Transverse colon (tissue), 4 donors: ENCODE results near the gene NT5C2. TPM values are rescaled to one million over a fixed set of nuclear protein-coding genes. Genes with fewer than 3 reads are reported as not detected.

ENCODE experiments used
- DNase-seq: peaks from one replicate; pipeline ENCODE4 v3.0.0-alpha.2; 2019
- H3K27ac ChIP-seq, 4 donors: fragments of 200-600 bp; sonication (generic); 2 replicates each; pipeline ENCODE4 v1.5.1; 2016 to 2018; ENCODE audit warnings: inconsistent platforms in 4 of 4
- H3K27me3 ChIP-seq: fragments of 200-600 bp; sonication (generic); 2 replicates; pipeline ENCODE4 v1.5.1; 2017; ENCODE audit warnings: inconsistent platforms
- H3K36me3 ChIP-seq, 4 donors: fragments of 200-600 bp; sonication (generic); 2 replicates each; pipeline ENCODE4 v1.5.1; 2017 to 2019; ENCODE audit warnings: inconsistent platforms in 4 of 4
- H3K4me1 ChIP-seq, 4 donors: fragments of 200-600 bp; sonication (generic); 2 replicates each; pipeline ENCODE4 v1.5.1; 2017 to 2020; ENCODE audit warnings: inconsistent platforms in 4 of 4
- H3K4me3 ChIP-seq, 4 donors: fragments of 200-600 bp; sonication (generic); 1 replicate in 1 of 4; 2 replicates in 3 of 4; pipeline versions ENCODE4 v1.5.1 to v1.6.1; 2017 to 2019; ENCODE audit warnings: inconsistent platforms in 4 of 4
- H3K9me3 ChIP-seq, 2 donors: fragments of 200-600 bp; sonication (generic); 2 replicates each; pipeline ENCODE4 v1.5.1; 2017 to 2019; ENCODE audit warnings: inconsistent platforms in 2 of 2
- EP300 ChIP-seq: sonication (generic); formaldehyde crosslinking; IDR thresholded peaks from one replicate; pipeline ENCODE4 v1.6.1; 2017; ENCODE audit warnings: antibody characterized with exemption, low read depth
- POLR2A ChIP-seq: fragments of 450-650 bp; IDR thresholded peaks from one replicate; pipeline ENCODE4 v1.6.1; 2016; ENCODE audit warnings: antibody characterized with exemption, mild to moderate bottlenecking, moderate library complexity
- POLR2AphosphoS5 ChIP-seq, 3 donors: sonication (generic); formaldehyde crosslinking; IDR thresholded peaks; one replicate each; pipeline ENCODE4 v1.6.1; 2016; ENCODE audit warnings: antibody characterized with exemption in 3 of 3
- WGBS, 2 donors: methylation state at CpG; one replicate each; pipeline ENCODE4 v1.1.5; 2018; ENCODE audit warnings: low coverage in 1 of 2; 5-methylcytosine and 5-hydroxymethylcytosine counted together
- in situ Hi-C, 4 donors: fragments of 200-750 bp; cut with MboI; loops; one replicate each; pipeline versions ENCODE4 v1.15.0 to v1.15.1; 2017; ENCODE audit warnings: low sequenced_read_pairs in 3 of 4, low pct_ligation_motif_present in 1 of 4, low pct_unique_long_range_greater_than_20kb in 1 of 4
- intact Hi-C: fragments of 100-400 bp; cut with DNase I; formaldehyde crosslinking; loops from one replicate; pipeline ENCODE4 v1.15.1; 2023; ENCODE audit warnings: low total_unique reads
- total RNA-seq, 4 donors: library from RNA; depleted of rRNA; stranded (reverse); fragments of >200 nt; gene quantifications; one replicate each; pipeline ENCODE4 v1.1.0, GENCODE V29; 2016
- TF ChIP-seq, protein P1 (sequence below), 5 experiments: fragments of 200-600 bp in 3 of 5; fragments of 450-650 bp in 2 of 5; sonication (generic) in 3 of 5; IDR thresholded peaks; 1 replicate in 2 of 5; 2 replicates in 3 of 5; pipeline ENCODE4 v1.5.1; 2016 to 2017; ENCODE audit warnings: antibody characterized with exemption in 5 of 5, inconsistent platforms in 3 of 5, mild to moderate bottlenecking in 2 of 5, moderate library complexity in 1 of 5

Gene NT5C2
- total RNA-seq, 4 donors from 2014 or later, result 77.1 to 135 (median 105) TPM

DNA sequence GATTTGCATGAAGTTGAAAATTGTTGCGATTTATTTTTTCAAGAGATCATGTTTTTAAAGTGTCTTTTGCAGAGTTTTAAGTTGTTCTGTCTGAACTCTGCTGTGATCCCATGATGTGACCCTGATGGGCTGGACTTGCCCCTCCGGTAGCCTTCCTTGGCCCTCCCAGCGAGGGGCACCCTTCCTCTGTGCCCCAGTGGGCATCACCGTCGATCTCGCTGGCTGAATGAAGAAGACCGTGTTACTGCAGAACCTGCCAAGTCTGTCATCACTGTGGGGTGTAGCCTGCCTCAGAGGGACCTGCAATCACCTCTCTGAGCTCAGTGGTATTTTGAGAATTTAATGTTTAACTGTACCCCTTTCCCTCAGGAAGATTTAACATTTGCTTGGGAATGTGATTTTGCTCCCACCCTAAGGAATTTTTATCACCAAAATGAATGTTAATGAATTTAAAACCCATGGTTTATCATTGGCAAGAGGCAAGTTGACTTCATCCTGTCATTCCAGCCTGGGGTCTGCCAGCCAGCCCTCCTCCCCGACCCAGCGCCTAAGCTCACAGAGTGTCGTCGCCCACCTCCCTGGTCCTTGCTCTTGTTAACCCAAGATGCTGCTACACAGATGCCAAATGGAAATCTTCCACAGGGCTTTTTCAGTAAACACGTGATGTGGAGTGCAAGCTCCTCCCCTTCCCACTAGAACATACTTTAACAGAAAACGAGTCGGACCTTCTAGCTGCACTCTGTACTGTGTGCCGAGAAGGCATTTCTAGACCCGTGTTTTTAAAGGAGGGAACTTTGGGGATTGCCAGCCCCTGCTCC is 115.4 kb downstream of the NT5C2 start:
- Histone ChIP-seq H3K9me3 (no peaks in the 10 kb centered on the region), H3K4me1 (no peaks in the 10 kb centered on the region), H3K4me3 (no peak overlapping the region), H3K27me3 (no peaks in the 10 kb centered on the region), H3K36me3 (peaks cover 0 to 5% (median 0%) of the 10 kb centered on the region in 4 donors), H3K27ac (no peak overlapping the region)
- 89 to 96% methylated on average over 5 to 16 of the region's 16 CpGs for WGBS, 2 donors
- TF ChIP-seq POLR2AphosphoS5 (IDR thresholded peaks at IDR 0.05), result no peak
- TF ChIP-seq, protein P1, sequence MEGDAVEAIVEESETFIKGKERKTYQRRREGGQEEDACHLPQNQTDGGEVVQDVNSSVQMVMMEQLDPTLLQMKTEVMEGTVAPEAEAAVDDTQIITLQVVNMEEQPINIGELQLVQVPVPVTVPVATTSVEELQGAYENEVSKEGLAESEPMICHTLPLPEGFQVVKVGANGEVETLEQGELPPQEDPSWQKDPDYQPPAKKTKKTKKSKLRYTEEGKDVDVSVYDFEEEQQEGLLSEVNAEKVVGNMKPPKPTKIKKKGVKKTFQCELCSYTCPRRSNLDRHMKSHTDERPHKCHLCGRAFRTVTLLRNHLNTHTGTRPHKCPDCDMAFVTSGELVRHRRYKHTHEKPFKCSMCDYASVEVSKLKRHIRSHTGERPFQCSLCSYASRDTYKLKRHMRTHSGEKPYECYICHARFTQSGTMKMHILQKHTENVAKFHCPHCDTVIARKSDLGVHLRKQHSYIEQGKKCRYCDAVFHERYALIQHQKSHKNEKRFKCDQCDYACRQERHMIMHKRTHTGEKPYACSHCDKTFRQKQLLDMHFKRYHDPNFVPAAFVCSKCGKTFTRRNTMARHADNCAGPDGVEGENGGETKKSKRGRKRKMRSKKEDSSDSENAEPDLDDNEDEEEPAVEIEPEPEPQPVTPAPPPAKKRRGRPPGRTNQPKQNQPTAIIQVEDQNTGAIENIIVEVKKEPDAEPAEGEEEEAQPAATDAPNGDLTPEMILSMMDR (IDR thresholded peaks at IDR 0.05), result no peak
- TF ChIP-seq POLR2A, result no peak
- TF ChIP-seq EP300, result no peak
- DNase-seq, result no peak
- in situ Hi-C loops (loop anchor here in 1 of 4 donors (25.0 kb wide), 1 partner anchor 160 kb away; the partner anchor contains the start of gene RPEL1), intact Hi-C loops (no loop called here)

DNA sequence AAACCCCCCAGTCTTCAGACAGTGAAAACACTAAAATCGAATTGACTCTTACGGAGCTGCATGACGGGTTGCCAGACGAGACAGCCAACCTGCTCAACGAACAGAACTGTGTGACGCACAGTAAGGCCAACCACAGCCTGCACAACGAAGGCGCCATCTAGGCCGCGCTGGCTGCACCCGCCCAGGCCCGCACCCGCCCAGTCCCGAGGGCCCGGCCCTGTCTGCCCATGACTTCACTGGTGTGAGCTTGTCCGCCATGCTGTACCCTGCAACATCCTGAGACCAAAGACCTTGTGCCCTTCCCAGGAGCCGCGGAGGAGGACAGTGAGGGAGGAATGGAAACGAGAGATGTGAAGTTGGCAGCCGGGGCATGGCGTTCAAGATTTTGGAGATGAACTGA is 116.1 kb downstream of the NT5C2 start:
- Histone ChIP-seq H3K27me3 (no peaks in the 10 kb centered on the region), H3K4me1 (no peaks in the 10 kb centered on the region), H3K27ac (no peak overlapping the region), H3K4me3 (no peak overlapping the region), H3K36me3 (peaks cover 0 to 5% (median 0%) of the 10 kb centered on the region in 4 donors), H3K9me3 (no peaks in the 10 kb centered on the region)
- in situ Hi-C loops, result loop anchor here in 1 of 4 donors (25.0 kb wide), 1 partner anchor 160 kb away; the partner anchor contains the start of gene RPEL1
- 95 to 100% methylated on average over 2 to 21 of the region's 21 CpGs for WGBS, 2 donors
- intact Hi-C loops, result no loop called here
- TF ChIP-seq POLR2AphosphoS5 (IDR thresholded peaks at IDR 0.05) (no peak), POLR2A (no peak), EP300 (no peak)
- TF ChIP-seq, protein P1 (IDR thresholded peaks at IDR 0.05), result no peak
- DNase-seq, result no peak

DNA sequence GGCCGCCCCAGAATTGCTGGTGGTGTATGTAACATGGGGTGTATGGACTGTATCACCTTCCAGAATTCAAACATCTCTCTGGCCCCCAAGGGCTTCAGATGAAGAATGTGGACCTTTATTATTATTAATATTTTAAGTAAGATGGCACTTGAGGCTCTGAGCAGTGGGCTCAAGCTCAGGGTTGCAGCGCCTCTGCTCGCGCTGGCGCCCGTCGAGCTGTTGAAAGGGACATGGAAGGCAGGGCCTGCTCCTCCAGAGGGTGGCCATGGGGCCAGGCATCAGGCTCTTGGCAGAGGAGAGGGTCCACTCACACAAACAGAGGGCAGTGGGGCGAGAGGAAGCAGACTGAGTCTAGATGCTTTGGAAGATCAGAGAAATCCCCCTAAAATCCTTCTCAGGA is 120.2 kb downstream of the NT5C2 start:
- intact Hi-C loops (no loop called here), in situ Hi-C loops (loop anchor here in 2 of 4 donors (25.0 kb wide), 1 partner anchor 336 kb away; the partner anchor contains the start of gene WBP1L (in 2 of the 2))
- no peak for TF ChIP-seq POLR2AphosphoS5 (IDR thresholded peaks at IDR 0.05)
- TF ChIP-seq, protein P1 (IDR thresholded peaks at IDR 0.05), result no peak
- no peak for TF ChIP-seq POLR2A
- TF ChIP-seq EP300, result no peak
- Histone ChIP-seq H3K4me3 (no peak overlapping the region), H3K4me1 (no peaks in the 10 kb centered on the region), H3K36me3 (peaks cover 0 to 10% (median 0%) of the 10 kb centered on the region in 4 donors), H3K27me3 (no peaks in the 10 kb centered on the region), H3K9me3 (no peaks in the 10 kb centered on the region), H3K27ac (no peak overlapping the region)
- DNase-seq, result no peak
- 99% methylated on average over 8 of the region's 8 CpGs; no CpG with 5 or more reads in 1 of the 2 donors for WGBS, 2 donors

DNA sequence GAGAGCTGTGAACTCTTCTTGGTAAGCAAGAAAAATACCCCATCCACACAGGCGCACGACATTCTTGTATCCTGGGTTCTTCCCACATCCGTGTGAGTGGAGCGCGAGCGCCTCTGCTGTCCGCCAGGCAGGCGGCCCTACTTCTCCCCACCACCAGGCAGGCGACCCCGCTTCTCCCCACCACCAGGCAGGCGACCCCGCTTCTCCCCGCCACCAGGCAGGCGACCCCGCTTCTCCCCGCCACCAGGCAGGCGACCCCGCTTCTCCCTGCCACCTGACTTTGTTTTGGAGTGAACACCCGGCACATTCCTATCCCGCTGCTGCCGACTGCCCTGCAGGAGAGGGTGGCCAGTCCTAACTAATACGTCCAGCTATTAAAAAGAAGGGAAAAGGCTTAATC is 120.8 kb downstream of the NT5C2 start:
- intact Hi-C loops (no loop called here), in situ Hi-C loops (loop anchor here in 2 of 4 donors (25.0 kb wide), 1 partner anchor 335 kb away; the partner anchor contains the start of gene WBP1L (in 2 of the 2))
- WGBS, 2 donors, result 96 to 100% methylated on average over 2 to 22 of the region's 22 CpGs
- Histone ChIP-seq H3K4me3 (no peak overlapping the region), H3K27ac (no peak overlapping the region), H3K27me3 (no peaks in the 10 kb centered on the region), H3K4me1 (no peaks in the 10 kb centered on the region), H3K9me3 (no peaks in the 10 kb centered on the region), H3K36me3 (peaks cover 0 to 10% (median 0%) of the 10 kb centered on the region in 4 donors)
- TF ChIP-seq, protein P1 (IDR thresholded peaks at IDR 0.05), result no peak
- DNase-seq, result no peak
